Keratinocyte (primary cell): ENCODE measurements around the gene KIAA1217. TPM values are rescaled to one million over a fixed set of nuclear protein-coding genes. Genes with fewer than 3 reads are reported as not detected.

Experiments used
- DNase-seq: peaks from one replicate; pipeline ENCODE4 v3.0.0-alpha.2; 2011; ENCODE audit warnings: low read depth, missing footprints, low spot score
- FAIRE-seq: peaks from 2 replicates; lab custom pipeline; 2011; peaks lifted over from hg19 to GRCh38; lab: Jason Lieb, UNC
- H2AFZ ChIP-seq: 2 replicates; pipeline ENCODE4 v1.6.0; 2012; ENCODE audit warnings: low read length, control low read depth, inconsistent platforms; ENCODE audit not compliant: control insufficient read depth
- H3K27ac ChIP-seq: 2 replicates; pipeline ENCODE4 v1.5.1; 2011; ENCODE audit warnings: low read length; ENCODE audit not compliant: control insufficient read depth, insufficient read depth
- H3K27me3 ChIP-seq: 3 replicates; pipeline ENCODE4 v1.6.0; 2011; ENCODE audit warnings: low read length; ENCODE audit not compliant: control insufficient read depth, insufficient read depth; ENCODE audit errors: extremely low read depth
- H3K36me3 ChIP-seq, 2 experiments: 2 replicates in 1 of 2; 3 replicates in 1 of 2; pipeline ENCODE4 v1.5.1; 2011; ENCODE audit warnings: low read length in 2 of 2, mild to moderate bottlenecking in 1 of 2; ENCODE audit not compliant: control insufficient read depth in 2 of 2, insufficient read depth in 2 of 2; ENCODE audit errors: extremely low read depth in 1 of 2
- H3K4me1 ChIP-seq: 3 replicates; pipeline ENCODE4 v1.5.1; 2011; ENCODE audit warnings: low read length; ENCODE audit not compliant: control insufficient read depth, insufficient read depth; ENCODE audit errors: extremely low read depth
- H3K4me2 ChIP-seq: 3 replicates; pipeline ENCODE4 v1.6.0; 2011; ENCODE audit warnings: low read depth, low read length; ENCODE audit not compliant: control insufficient read depth, insufficient read depth; ENCODE audit errors: extremely low read depth
- H3K4me3 ChIP-seq, 3 experiments: fragments of 200-600 bp in 1 of 3; sonication (generic) in 1 of 3; 2 replicates in 2 of 3; 3 replicates in 1 of 3; pipeline ENCODE4 v1.5.1; 2011 to 2016; ENCODE audit warnings: low read length in 3 of 3, mild to moderate bottlenecking in 3 of 3, control low read depth in 2 of 3, inconsistent platforms in 1 of 3, low read depth in 1 of 3, mixed read lengths in 1 of 3, mixed run types in 1 of 3, moderate library complexity in 1 of 3; ENCODE audit not compliant: control insufficient read depth in 2 of 3, insufficient read depth in 2 of 3; ENCODE audit errors: extremely low read depth in 1 of 3
- H3K79me2 ChIP-seq: 2 replicates; pipeline ENCODE4 v1.6.0; 2012; ENCODE audit warnings: low read length; ENCODE audit not compliant: control insufficient read depth, insufficient read depth
- H3K9ac ChIP-seq: 3 replicates; pipeline ENCODE4 v1.6.0; 2011; ENCODE audit warnings: low read length; ENCODE audit not compliant: control insufficient read depth, insufficient read depth; ENCODE audit errors: extremely low read depth
- H3K9me1 ChIP-seq: 3 replicates; pipeline ENCODE4 v1.6.0; 2011; ENCODE audit warnings: low read length; ENCODE audit not compliant: control insufficient read depth, insufficient read depth; ENCODE audit errors: extremely low read depth
- H3K9me3 ChIP-seq: 2 replicates; pipeline ENCODE4 v1.5.1; 2012; ENCODE audit warnings: low read depth, low read length; ENCODE audit not compliant: control insufficient read depth
- H4K20me1 ChIP-seq: 3 replicates; pipeline ENCODE4 v1.6.0; 2011; ENCODE audit warnings: low read length; ENCODE audit not compliant: control insufficient read depth, insufficient read depth; ENCODE audit errors: extremely low read depth
- CTCF ChIP-seq, 3 experiments: IDR thresholded peaks in 1 of 3; conservative IDR thresholded peaks in 1 of 3; optimal IDR thresholded peaks in 1 of 3; 2 replicates in 2 of 3; 3 replicates in 1 of 3; pipeline versions ENCODE3 to v1.5.1; 2011; ENCODE audit warnings: low read length in 3 of 3, mild to moderate bottlenecking in 3 of 3, moderate library complexity in 2 of 3, control low read depth in 1 of 3, inconsistent platforms in 1 of 3; ENCODE audit not compliant: insufficient read depth in 2 of 3; ENCODE audit errors: extremely low read depth in 1 of 3
- EZH2 ChIP-seq: IDR thresholded peaks from one replicate; pipeline ENCODE4 v1.6.1; 2012; ENCODE audit warnings: inconsistent platforms, mild to moderate bottlenecking, low read length, moderate library complexity
- dilution Hi-C: fragments of 300-500 bp; cut with MboI; formaldehyde crosslinking; loops from one replicate; pipeline ENCODE4 v1.7.0; 2020; ENCODE audit warnings: low sequenced_read_pairs; ENCODE audit not compliant: extremely low pct_ligation_motif_present
- polyA plus RNA-seq, 5 experiments: library from polyadenylated mRNA; depleted of rRNA in 3 of 5; stranded (reverse) in 3 of 5; stranded (forward) in 1 of 5; unstranded in 1 of 5; fragments of >200 nt; gene quantifications; 1 replicate in 1 of 5; 2 replicates in 3 of 5; 3 replicates in 1 of 5; pipeline versions ENCODE4 v1.2.1 to v1.2.3, GENCODE V29; 2011 to 2012; ENCODE audit warnings: missing spikeins in 2 of 5, low read depth in 1 of 5, low replicate concordance in 1 of 5

The KIAA1217 gene
- polyA plus RNA-seq, 1 donor (not counting 4 experiments of a cell fraction or from before 2014, with no cell fraction given): 10.4 TPM

- H3K4me3 ChIP-seq: no peak overlapping the region
- dilution Hi-C loops: no loop called here
- H3K27ac ChIP-seq: no peak overlapping the region
- no peak overlapping the region for H3K4me2 ChIP-seq
- H3K9me3 ChIP-seq: no peaks in the 10 kb centered on the region
- no peaks in the 10 kb centered on the region for H3K36me3 ChIP-seq
- no peaks in the 10 kb centered on the region for H4K20me1 ChIP-seq
- FAIRE-seq (no peak), DNase-seq (no peak)
- H3K9ac ChIP-seq: no peak overlapping the region
- no peak overlapping the region for H2AFZ ChIP-seq
- H3K27me3 ChIP-seq: no peaks in the 10 kb centered on the region
- TF ChIP-seq EZH2 (no peak), CTCF (optimal IDR thresholded peaks at IDR 0.05 in 1 of 3, IDR thresholded peaks at IDR 0.05 in 1 of 3, conservative IDR thresholded peaks at IDR 0.05 in 1 of 3; ENCODE audit: extremely low read depth in 1 of 3, insufficient read depth in 2 of 3, low read length in 3 of 3) (no peak)
- H3K9me1 ChIP-seq: no peaks in the 10 kb centered on the region
- H3K79me2 ChIP-seq: no peaks in the 10 kb centered on the region
- H3K4me1 ChIP-seq: peaks cover 31% of the 10 kb centered on the region
These were observed 242.4 kb downstream of the KIAA1217 start for GRCh38 chr10:24451325-24451820.

- FAIRE-seq (no peak), DNase-seq (no peak)
- H3K27me3 ChIP-seq: no peaks in the 10 kb centered on the region
- no peak overlapping the region for H2AFZ ChIP-seq
- H3K9ac ChIP-seq: no peak overlapping the region
- no peaks in the 10 kb centered on the region for H3K9me3 ChIP-seq
- no peak overlapping the region for H3K4me2 ChIP-seq
- TF ChIP-seq CTCF (optimal IDR thresholded peaks at IDR 0.05 in 1 of 3, IDR thresholded peaks at IDR 0.05 in 1 of 3, conservative IDR thresholded peaks at IDR 0.05 in 1 of 3; ENCODE audit: extremely low read depth in 1 of 3, insufficient read depth in 2 of 3, low read length in 3 of 3) (no peak), EZH2 (no peak)
- dilution Hi-C loops: no loop called here
- H4K20me1 ChIP-seq: no peaks in the 10 kb centered on the region
- H3K4me1 ChIP-seq: peaks cover 36% of the 10 kb centered on the region
- H3K27ac ChIP-seq: no peak overlapping the region
- H3K4me3 ChIP-seq: no peak overlapping the region
- H3K79me2 ChIP-seq: no peaks in the 10 kb centered on the region
- no peaks in the 10 kb centered on the region for H3K9me1 ChIP-seq
- H3K36me3 ChIP-seq: no peaks in the 10 kb centered on the region
These were observed 243.1 kb downstream of the KIAA1217 start for GRCh38 chr10:24452030-24452429.
